ENCODE results near the gene PRXL2C.
"Not testable (repeated sequence)": the region's sequence is repeated elsewhere in the genome, so short reads cannot be mapped to it uniquely, and the experiment has no call there.

PRXL2C gene

DNA sequence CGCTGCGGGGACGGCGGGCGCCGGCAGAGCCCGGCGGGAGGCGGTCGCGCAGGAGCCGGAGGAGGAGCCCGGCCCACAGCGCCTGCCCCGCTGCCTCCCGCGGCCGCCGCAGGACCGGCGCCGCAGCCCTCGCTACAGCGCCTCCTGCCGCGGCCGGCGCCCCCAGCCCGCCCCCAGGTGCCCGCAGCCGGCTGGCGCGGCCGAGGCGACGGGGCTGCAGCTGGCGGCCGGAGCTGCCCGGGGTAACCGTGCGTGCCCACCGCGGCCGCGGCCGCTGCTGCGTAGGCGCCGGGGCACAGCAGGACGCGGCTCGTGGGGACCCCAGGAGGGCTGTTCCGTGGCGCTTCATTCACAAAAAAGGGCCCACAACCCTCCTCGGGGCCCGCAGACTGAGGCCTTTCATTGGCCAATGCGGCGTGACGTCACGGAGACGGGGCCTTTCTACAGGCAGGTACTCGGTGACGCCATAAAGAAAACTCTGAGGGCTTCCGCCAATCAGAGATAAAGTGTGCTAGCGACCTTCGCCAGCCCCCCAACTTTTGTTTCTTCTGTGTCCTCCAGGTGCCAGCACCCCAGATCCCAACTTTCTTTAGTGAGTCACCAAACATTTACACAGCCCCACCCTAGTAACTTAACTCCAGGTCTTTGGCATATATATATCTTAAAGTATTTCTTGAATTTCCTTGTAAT is 35.5 kb downstream of the PRXL2C start, which contains the start of gene CDC14B:
CDC14B (minus strand) TSS at position 353 of the 690 bp plus-strand sequence. CDS start 465 bp downstream, outside the sequence.
- peaks cover 15% of the 10 kb centered on the region; the same call in 1 of the 2 replicates for H3K27me3 ChIP-seq (ENCODE audit: control insufficient read depth, insufficient read depth, low read length)
- no peaks in the 10 kb centered on the region for H3K9me3 ChIP-seq (ENCODE audit: control insufficient read depth, insufficient read depth, low read depth, low read length)
- peak within 1 kb of the TSS; percentile 72 for H3K9ac ChIP-seq (ENCODE audit: low read length)
- no peaks in the 10 kb centered on the region for H3K36me3 ChIP-seq (ENCODE audit: control insufficient read depth, insufficient read depth, low read length)
- H3K4me1 ChIP-seq (ENCODE audit: control insufficient read depth, insufficient read depth, low read length) = peaks cover 21% of the 10 kb centered on the region
- no peak within 1 kb of the TSS; the same call in 1 of the 2 replicates for H3K27ac ChIP-seq (ENCODE audit: low read depth, low read length)
- H3K4me3 ChIP-seq (ENCODE audit: low read depth, low read length) = peak within 1 kb of the TSS; percentile 67

DNA sequence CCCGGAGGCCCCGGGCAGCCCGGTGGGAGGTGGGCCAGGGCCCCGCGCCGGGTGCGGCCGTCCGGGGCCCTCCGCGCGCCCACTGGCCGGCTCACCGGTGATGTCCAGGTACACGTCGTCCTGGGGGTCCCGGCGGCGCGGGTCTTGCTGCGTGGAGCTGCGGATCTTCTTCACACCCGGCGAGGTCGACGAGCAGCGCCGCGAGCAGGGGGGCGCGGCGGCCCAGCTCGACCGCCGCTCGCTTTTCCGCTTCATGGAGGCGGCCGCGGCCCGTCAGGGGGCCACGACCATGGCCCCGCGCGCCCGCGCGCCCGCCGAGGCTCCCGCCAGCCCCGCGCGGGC is 36.0 kb downstream of the PRXL2C start:
- Histone ChIP-seq H3K4me3 (ENCODE audit: low read depth, low read length) (peak overlapping the region; percentile 54), H3K27me3 (ENCODE audit: control insufficient read depth, insufficient read depth, low read length) (peaks cover 15% of the 10 kb centered on the region; the same call in 1 of the 2 replicates), H3K9ac (ENCODE audit: low read length) (peak overlapping the region; percentile 72), H3K9me3 (ENCODE audit: control insufficient read depth, insufficient read depth, low read depth, low read length) (no peaks in the 10 kb centered on the region), H3K4me1 (ENCODE audit: control insufficient read depth, insufficient read depth, low read length) (peaks cover 21% of the 10 kb centered on the region), H3K27ac (ENCODE audit: low read depth, low read length) (no peak overlapping the region), H3K36me3 (ENCODE audit: control insufficient read depth, insufficient read depth, low read length) (no peaks in the 10 kb centered on the region)

DNA sequence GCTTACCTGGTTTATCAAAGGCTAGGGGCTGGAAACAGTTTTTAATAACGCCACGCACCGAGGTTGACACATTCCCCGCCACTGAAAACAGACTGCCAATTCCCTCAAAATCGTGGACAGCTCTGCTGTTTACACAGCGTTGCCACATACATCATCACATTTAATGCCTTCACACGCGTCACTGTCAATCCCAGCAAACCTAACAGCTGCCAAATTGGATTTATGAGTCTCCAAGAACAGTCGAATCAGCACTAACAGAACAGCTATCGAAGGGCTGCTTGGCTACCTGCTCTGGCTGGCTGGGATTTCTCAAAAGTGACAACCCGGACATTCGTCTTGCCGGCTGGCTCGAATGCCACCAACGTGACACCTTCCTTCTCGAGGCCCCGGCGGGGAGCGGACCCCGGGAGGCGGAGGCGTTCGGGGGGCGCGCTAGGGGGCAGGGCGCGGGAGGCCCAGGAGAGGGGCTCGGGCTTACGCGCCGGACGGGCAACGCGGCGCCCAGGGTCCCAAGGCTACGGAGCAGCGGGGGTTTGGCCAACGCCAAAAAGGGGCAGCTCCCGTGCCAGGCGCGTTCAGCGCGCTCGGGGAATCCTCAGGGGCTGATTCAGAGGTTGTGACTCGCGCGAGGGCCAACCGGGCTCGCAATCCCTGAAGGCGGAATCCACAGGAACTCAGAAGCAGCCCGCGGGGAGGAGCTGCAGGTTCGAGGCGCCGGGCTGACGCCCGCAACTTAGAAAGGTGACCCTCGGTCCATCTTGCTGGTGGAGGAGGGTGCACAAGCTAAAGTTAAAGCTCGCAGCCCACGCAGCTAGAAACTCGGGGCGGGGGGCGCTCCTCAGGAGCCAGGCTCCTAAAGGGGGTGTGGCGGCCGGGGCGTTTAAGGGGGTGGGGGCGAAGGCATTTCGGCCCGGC is 36.7 kb downstream of the PRXL2C start:
- Histone ChIP-seq H3K4me1 (ENCODE audit: control insufficient read depth, insufficient read depth, low read length) (peaks cover 27% of the 10 kb centered on the region), H3K9me3 (ENCODE audit: control insufficient read depth, insufficient read depth, low read depth, low read length) (no peaks in the 10 kb centered on the region), H3K9ac (ENCODE audit: low read length) (peak overlapping the region; percentile 72), H3K36me3 (ENCODE audit: control insufficient read depth, insufficient read depth, low read length) (no peaks in the 10 kb centered on the region), H3K27ac (ENCODE audit: low read depth, low read length) (no peak overlapping the region), H3K27me3 (ENCODE audit: control insufficient read depth, insufficient read depth, low read length) (peaks cover 15% of the 10 kb centered on the region; the same call in 1 of the 2 replicates), H3K4me3 (ENCODE audit: low read depth, low read length) (peak overlapping the region; percentile 54)

DNA sequence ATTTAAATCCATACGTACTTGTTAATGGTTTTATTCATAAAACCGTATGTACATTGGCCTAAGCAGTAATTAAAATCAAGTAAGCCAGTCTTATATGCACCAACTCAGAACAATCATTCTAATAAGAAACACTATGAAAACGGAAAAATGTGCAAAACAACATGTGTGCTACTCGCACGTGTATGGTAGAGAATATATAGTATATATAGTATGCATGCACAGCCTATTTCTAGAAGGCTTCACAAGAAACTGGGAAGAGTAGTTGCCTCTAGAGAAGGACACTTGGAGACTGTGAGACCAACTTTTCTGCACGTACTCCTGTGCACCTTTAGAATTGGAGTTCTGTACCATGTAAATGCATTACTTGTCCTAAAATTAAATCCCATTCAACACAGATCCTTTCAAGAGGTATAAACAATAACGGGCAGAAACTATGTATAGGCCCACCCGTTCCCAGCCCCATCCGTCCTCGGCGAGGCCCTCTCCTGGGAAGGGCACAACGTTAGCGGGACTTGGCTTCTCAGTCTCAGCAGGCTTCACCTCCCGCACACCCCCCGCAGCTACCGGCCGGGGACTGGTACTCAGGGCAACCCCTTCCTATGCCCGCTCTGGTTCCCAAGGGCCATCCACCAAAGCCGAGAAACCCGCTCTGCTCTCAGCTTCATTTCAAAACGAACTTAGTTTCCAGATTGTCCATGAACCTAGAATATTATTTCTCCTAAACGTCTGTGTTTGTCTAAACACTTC is 37.5 kb downstream of the PRXL2C start:
- H3K36me3 ChIP-seq (ENCODE audit: control insufficient read depth, insufficient read depth, low read length) = no peaks in the 10 kb centered on the region
- peaks cover 15% of the 10 kb centered on the region; the same call in 1 of the 2 replicates for H3K27me3 ChIP-seq (ENCODE audit: control insufficient read depth, insufficient read depth, low read length)
- no peak overlapping the region for H3K27ac ChIP-seq (ENCODE audit: low read depth, low read length)
- H3K4me1 ChIP-seq (ENCODE audit: control insufficient read depth, insufficient read depth, low read length) = peaks cover 35% of the 10 kb centered on the region
- peak overlapping the region; percentile 54 for H3K4me3 ChIP-seq (ENCODE audit: low read depth, low read length)
- no peaks in the 10 kb centered on the region for H3K9me3 ChIP-seq (ENCODE audit: control insufficient read depth, insufficient read depth, low read depth, low read length)
- H3K9ac ChIP-seq (ENCODE audit: low read length) = no peak overlapping the region

DNA sequence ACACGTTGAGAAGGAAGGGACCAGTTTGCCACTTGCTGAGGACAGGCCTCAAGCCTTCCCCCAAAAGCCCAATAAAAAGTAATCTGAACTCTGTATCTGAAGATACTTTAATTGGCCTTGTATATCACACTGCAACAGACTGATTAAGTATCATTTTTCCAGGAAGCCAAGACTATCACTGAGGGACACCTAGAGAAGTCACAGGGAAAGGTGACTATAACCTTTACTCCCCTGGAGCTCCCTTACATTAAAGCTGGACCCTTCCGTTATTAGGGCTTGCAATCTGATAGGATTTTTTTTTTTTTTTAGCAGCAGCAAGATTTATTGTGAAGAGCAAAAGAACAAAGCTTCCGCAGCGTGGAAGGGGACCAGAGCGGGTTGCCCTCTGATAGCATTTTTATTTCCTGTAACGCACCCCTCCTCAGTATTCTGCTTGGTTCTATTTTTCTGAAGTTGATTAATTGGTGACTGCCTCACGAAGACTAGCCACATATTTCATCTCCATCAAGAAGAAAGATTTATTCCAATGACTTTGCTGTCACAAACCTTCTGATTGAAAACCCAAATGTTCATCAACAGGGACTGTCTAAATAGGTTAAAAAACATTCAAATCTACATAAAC is 38.2 kb downstream of the PRXL2C start:
- no peak overlapping the region for H3K9ac ChIP-seq (ENCODE audit: low read length)
- peaks cover 15% of the 10 kb centered on the region; the same call in 1 of the 2 replicates for H3K27me3 ChIP-seq (ENCODE audit: control insufficient read depth, insufficient read depth, low read length)
- H3K4me3 ChIP-seq (ENCODE audit: low read depth, low read length) = peak overlapping the region; percentile 54; the same call in 1 of the 2 replicates
- no peaks in the 10 kb centered on the region for H3K9me3 ChIP-seq (ENCODE audit: control insufficient read depth, insufficient read depth, low read depth, low read length)
- H3K4me1 ChIP-seq (ENCODE audit: control insufficient read depth, insufficient read depth, low read length) = peaks cover 42% of the 10 kb centered on the region
- no peaks in the 10 kb centered on the region for H3K36me3 ChIP-seq (ENCODE audit: control insufficient read depth, insufficient read depth, low read length)
- no peak overlapping the region for H3K27ac ChIP-seq (ENCODE audit: low read depth, low read length)

DNA sequence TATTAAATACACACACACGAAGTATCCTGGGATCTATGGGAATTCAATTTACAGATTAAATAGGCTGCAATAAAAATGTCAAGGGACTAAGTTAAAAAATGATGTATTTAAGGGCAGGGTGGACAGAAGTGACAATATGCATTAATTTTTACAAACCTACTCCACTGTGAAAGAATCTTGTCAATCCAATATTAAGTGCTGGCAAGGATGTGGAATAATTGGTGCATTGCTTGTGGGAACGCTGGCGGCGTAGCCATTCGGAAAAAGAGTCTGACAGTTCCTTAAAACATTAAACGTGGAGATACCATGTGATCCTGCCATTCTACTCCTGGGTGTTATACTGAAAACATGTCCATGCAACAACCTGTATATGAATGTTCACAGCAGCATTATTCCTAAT is 39.7 kb downstream of the PRXL2C start:
- Histone ChIP-seq H3K4me1 (ENCODE audit: control insufficient read depth, insufficient read depth, low read length) (peaks cover 39% of the 10 kb centered on the region), H3K27me3 (ENCODE audit: control insufficient read depth, insufficient read depth, low read length) (peaks cover 15% of the 10 kb centered on the region; the same call in 1 of the 2 replicates), H3K9ac (ENCODE audit: low read length) (no peak overlapping the region), H3K27ac (ENCODE audit: low read depth, low read length) (no peak overlapping the region), H3K36me3 (ENCODE audit: control insufficient read depth, insufficient read depth, low read length) (no peaks in the 10 kb centered on the region), H3K9me3 (ENCODE audit: control insufficient read depth, insufficient read depth, low read depth, low read length) (no peaks in the 10 kb centered on the region), H3K4me3 (ENCODE audit: low read depth, low read length) (no peak overlapping the region)

DNA sequence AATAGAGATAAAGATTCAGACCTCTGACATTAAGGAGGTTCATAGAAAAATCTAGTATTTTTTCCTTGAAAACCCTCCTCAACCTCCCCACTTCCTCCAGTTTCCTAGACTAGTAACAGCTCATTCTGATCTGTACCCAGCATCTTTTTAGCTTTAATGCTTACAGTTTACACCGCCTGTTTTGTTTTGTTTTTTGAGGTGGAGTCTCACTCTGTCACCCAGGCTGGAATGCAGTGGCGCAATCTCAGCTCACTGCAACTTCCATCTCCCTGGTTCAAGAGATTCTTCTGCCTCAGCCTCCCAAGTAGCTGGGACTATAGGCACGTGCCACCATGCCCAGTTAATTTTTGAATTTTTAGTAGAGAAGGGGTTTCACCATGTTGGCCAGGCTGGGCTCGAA is 40.5 kb downstream of the PRXL2C start:
- H3K9me3 ChIP-seq (ENCODE audit: control insufficient read depth, insufficient read depth, low read depth, low read length); H3K4me3 ChIP-seq (ENCODE audit: low read depth, low read length); H3K36me3 ChIP-seq (ENCODE audit: control insufficient read depth, insufficient read depth, low read length); H3K27ac ChIP-seq (ENCODE audit: low read depth, low read length); H3K9ac ChIP-seq (ENCODE audit: low read length): not testable (repeated sequence)
- H3K27me3 ChIP-seq (ENCODE audit: control insufficient read depth, insufficient read depth, low read length) = peaks cover 15% of the 10 kb centered on the region; the same call in 1 of the 2 replicates
- peaks cover 35% of the 10 kb centered on the region for H3K4me1 ChIP-seq (ENCODE audit: control insufficient read depth, insufficient read depth, low read length)

DNA sequence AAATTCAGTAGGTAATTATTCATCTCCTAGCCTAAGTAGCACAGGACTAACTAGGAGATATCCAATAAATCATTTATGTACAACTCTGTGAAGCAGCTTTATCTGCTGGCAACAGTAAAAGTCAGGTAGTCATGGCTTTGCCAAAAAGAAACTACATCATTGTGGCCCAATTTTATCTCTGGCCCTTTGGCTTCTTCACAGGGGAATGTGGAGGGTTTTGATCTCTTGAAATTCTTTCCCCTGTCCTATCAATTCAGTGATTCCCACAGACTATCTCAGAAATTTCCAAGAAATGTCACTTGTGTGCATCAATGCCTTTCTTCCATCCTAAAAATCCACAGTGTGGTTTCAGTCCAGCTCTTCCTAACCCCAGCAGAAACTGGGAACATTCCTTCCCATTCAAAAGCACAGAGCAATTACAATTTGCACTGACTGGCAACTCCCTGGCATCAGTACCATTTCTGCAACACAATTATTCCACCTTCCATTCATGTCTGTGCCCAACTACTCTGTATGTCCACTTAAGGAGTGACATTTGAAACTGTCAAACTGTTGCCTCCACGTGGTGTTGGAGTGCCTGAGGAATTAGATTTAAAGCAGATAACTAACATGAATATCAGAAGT is 42.0 kb downstream of the PRXL2C start:
- Histone ChIP-seq H3K27me3 (ENCODE audit: control insufficient read depth, insufficient read depth, low read length) (peaks cover 7% of the 10 kb centered on the region; the same call in 1 of the 2 replicates), H3K27ac (ENCODE audit: low read depth, low read length) (no peak overlapping the region), H3K9me3 (ENCODE audit: control insufficient read depth, insufficient read depth, low read depth, low read length) (no peaks in the 10 kb centered on the region), H3K36me3 (ENCODE audit: control insufficient read depth, insufficient read depth, low read length) (no peaks in the 10 kb centered on the region), H3K4me3 (ENCODE audit: low read depth, low read length) (no peak overlapping the region), H3K9ac (ENCODE audit: low read length) (no peak overlapping the region), H3K4me1 (ENCODE audit: control insufficient read depth, insufficient read depth, low read length) (peaks cover 35% of the 10 kb centered on the region)

DNA sequence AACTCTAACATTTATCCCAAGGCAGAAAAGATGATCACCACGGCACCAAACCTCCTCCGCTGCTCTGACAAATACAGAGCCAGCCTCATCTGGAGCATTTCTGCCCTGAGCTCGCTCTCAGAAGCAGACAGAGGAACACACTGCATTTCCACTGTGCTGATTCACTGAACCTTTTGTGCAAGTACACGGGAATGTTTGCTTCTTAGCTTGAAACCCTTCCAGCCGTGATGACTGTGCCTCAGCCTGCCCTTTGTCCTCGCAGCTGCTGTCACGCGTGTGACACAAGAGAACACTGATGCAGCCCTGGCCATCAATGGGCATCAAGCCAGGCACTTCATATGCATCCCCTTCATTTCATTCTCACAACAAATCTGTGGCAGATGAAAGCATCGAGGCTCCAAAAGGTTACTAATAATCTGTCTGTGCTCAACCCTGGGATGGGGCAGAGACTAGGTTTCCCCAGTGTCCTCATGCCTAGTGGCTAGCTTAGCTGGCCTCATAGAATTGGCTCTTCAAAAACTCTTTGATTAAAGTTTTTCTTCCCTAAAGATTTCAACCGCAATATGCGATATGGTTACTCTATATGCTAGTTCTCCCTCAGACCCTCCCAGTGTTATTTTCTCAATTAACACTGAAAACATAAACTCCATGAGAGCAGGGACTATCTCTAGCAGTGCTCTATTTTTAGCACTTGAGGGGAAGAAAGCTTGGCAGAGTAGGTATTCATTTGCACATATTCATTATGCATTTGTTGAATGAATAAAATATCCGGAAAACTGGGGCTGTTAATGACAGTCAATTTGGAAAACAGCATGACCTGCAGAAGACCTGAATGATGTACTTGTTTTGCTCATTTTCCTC is 42.8 kb downstream of the PRXL2C start:
- no peaks in the 10 kb centered on the region for H3K9me3 ChIP-seq (ENCODE audit: control insufficient read depth, insufficient read depth, low read depth, low read length)
- no peak overlapping the region for H3K9ac ChIP-seq (ENCODE audit: low read length)
- H3K4me3 ChIP-seq (ENCODE audit: low read depth, low read length) = no peak overlapping the region
- H3K36me3 ChIP-seq (ENCODE audit: control insufficient read depth, insufficient read depth, low read length) = no peaks in the 10 kb centered on the region
- no peak overlapping the region for H3K27ac ChIP-seq (ENCODE audit: low read depth, low read length)
- H3K4me1 ChIP-seq (ENCODE audit: control insufficient read depth, insufficient read depth, low read length) = peaks cover 33% of the 10 kb centered on the region
- no peaks in the 10 kb centered on the region for H3K27me3 ChIP-seq (ENCODE audit: control insufficient read depth, insufficient read depth, low read length)
